SK-N-MC (cell line): ENCODE data around the gene DAP3.

Experiments used
- EZH2 ChIP-seq: fragments of 200-600 bp; sonication (generic); IDR thresholded peaks from one replicate; pipeline ENCODE4 v1.6.1; 2017; ENCODE audit warnings: antibody characterized with exemption
- POLR2AphosphoS5 ChIP-seq: IDR thresholded peaks from 2 replicates; pipeline ENCODE4 v1.6.1; 2012; ENCODE audit warnings: mild to moderate bottlenecking, low read depth, low read length, borderline replicate concordance

GRCh38 chr1:155648207-155649147, 40.4 kb upstream of the DAP3 start:
- TF ChIP-seq EZH2 (no peak), POLR2AphosphoS5 (no peak)
